HepG2 (cell line): ENCODE results near the gene MIDN. TPM values are rescaled to one million over a fixed set of nuclear protein-coding genes. Genes with fewer than 3 reads are reported as not detected.

Source experiments
- ATAC-seq: fragments of 200-7000 bp; cut with Tn5 transposase; 3 replicates; pipeline ENCODE4 v1.9.1; 2020; ENCODE audit warnings: mild to moderate bottlenecking, moderate library complexity
- BruUV-seq: library from RNA; stranded (reverse); fragments of 400-500 nt; replicated peaks from 2 replicates; lab custom pipeline; 2021; lab: Mats Ljungman, UMichigan
- CTCF ChIA-PET: fragments of 300-600 bp; formaldehyde crosslinking; extraction: SDS; loops from one replicate; lab custom pipeline; 2021; ENCODE audit warnings: low total read pairs, inconsistent platforms, low intra/inter-chr PET ratio; lab: Yijun Ruan, JAX
- POLR2A ChIA-PET: fragments of 350-600 bp; sonication (Branson Sonifier 250); formaldehyde crosslinking; loops from one replicate; lab custom pipeline; 2020; ENCODE audit warnings: antibody characterized with exemption, inconsistent platforms; lab: Yijun Ruan, JAX
- DNase-seq: peaks from one replicate; pipeline ENCODE4 v3.0.0-alpha.2; 2015; ENCODE audit warnings: low spot score
- FAIRE-seq: peaks from 3 replicates; lab custom pipeline; 2011; peaks lifted over from hg19 to GRCh38; lab: Jason Lieb, UNC
- H2AFZ ChIP-seq: one replicate; pipeline ENCODE4 v1.6.1; 2011; ENCODE audit warnings: low read length, inconsistent platforms
- H3K27ac ChIP-seq: fragments of 300-600 bp; 3 replicates; pipeline ENCODE4 v1.8.0; 2011; ENCODE audit warnings: mixed run types, mild to moderate bottlenecking, mixed read lengths, low read length, inconsistent platforms; ENCODE audit not compliant: insufficient read depth; ENCODE audit errors: extremely low read length
- H3K27me3 ChIP-seq, 2 experiments: fragments of 200-600 bp in 1 of 2; 2 replicates in 1 of 2; 3 replicates in 1 of 2; pipeline versions ENCODE4 v1.6.0 to v1.8.0; 2011; ENCODE audit warnings: low read length in 2 of 2, mild to moderate bottlenecking in 2 of 2, moderate library complexity in 2 of 2, inconsistent platforms in 1 of 2; ENCODE audit not compliant: insufficient read depth in 2 of 2, control insufficient read depth in 1 of 2
- H3K36me3 ChIP-seq, 2 experiments: fragments of 200-600 bp in 1 of 2; replicated peaks in 1 of 2; 2 replicates in 1 of 2; 3 replicates in 1 of 2; pipeline versions ENCODE4 v1.5.1 to v1.8.0; 2011; ENCODE audit warnings: low read length in 2 of 2, inconsistent platforms in 1 of 2; ENCODE audit not compliant: insufficient read depth in 2 of 2, control insufficient read depth in 1 of 2
- H3K4me1 ChIP-seq: 2 replicates; pipeline ENCODE4 v1.5.1; 2012; ENCODE audit warnings: low read length, inconsistent platforms; ENCODE audit not compliant: insufficient read depth
- H3K4me2 ChIP-seq: 2 replicates; pipeline ENCODE4 v1.6.0; 2011; ENCODE audit warnings: low read depth, low read length, inconsistent platforms
- H3K4me3 ChIP-seq, 3 experiments: fragments of 200-600 bp in 1 of 3; sonication (generic), shearing (Covaris generic) in 1 of 3; replicated peaks in 1 of 3; 2 replicates each; pipeline ENCODE4 v1.5.1; 2011 to 2016; ENCODE audit warnings: low read length in 3 of 3, inconsistent platforms in 2 of 3, low read depth in 2 of 3, mild to moderate bottlenecking in 2 of 3, control low read depth in 1 of 3, mixed read lengths in 1 of 3; ENCODE audit not compliant: insufficient read depth in 1 of 3
- H3K79me2 ChIP-seq: one replicate; pipeline ENCODE4 v1.6.1; 2011; ENCODE audit warnings: low read length, inconsistent platforms; ENCODE audit not compliant: insufficient read depth
- H3K9ac ChIP-seq: 2 replicates; pipeline ENCODE4 v1.6.0; 2011; ENCODE audit warnings: mild to moderate bottlenecking, low read depth, low read length, inconsistent platforms; ENCODE audit not compliant: insufficient read depth
- H3K9me3 ChIP-seq: 2 replicates; pipeline ENCODE4 v1.5.1; 2012; ENCODE audit warnings: mild to moderate bottlenecking, low read length
- H4K20me1 ChIP-seq: 2 replicates; pipeline ENCODE4 v1.6.0; 2011; ENCODE audit warnings: inconsistent platforms, mild to moderate bottlenecking, low read length, moderate library complexity; ENCODE audit not compliant: insufficient read depth
- BATF2 ChIP-seq: sonication (generic); formaldehyde crosslinking; IDR thresholded peaks from 2 replicates; pipeline ENCODE4 v1.8.0; 2022; ENCODE audit warnings: mild to moderate bottlenecking, missing genetic modification reagents, moderate library complexity
- HMG20A ChIP-seq: IDR thresholded peaks from 2 replicates; pipeline ENCODE4 v1.6.1; 2016; ENCODE audit warnings: borderline replicate concordance
- HNRNPK ChIP-seq: fragments of 200-400 bp; formaldehyde crosslinking; IDR thresholded peaks from 2 replicates; pipeline ENCODE4 v1.6.1; 2018; ENCODE audit warnings: low read length, low read depth, moderate library complexity, mild to moderate bottlenecking; ENCODE audit not compliant: poor library complexity, severe bottlenecking
- PCBP1 ChIP-seq: fragments of 200-400 bp; formaldehyde crosslinking; IDR thresholded peaks from 2 replicates; pipeline ENCODE4 v1.6.1; 2017; ENCODE audit warnings: mild to moderate bottlenecking, low read depth, low read length, borderline replicate concordance
- PCBP2 ChIP-seq: fragments of 200-400 bp; formaldehyde crosslinking; optimal IDR thresholded peaks from 2 replicates; pipeline ENCODE3; 2018; ENCODE audit warnings: low read length, low read depth; ENCODE audit not compliant: poor library complexity, severe bottlenecking
- RBM39 ChIP-seq: fragments of 200-400 bp; formaldehyde crosslinking; IDR thresholded peaks from one replicate; pipeline ENCODE4 v1.6.1; 2018; ENCODE audit warnings: antibody characterized with exemption, mild to moderate bottlenecking, low read depth, low read length; ENCODE audit not compliant: poor library complexity, severe bottlenecking
- SMARCE1 ChIP-seq: fragments of 450-650 bp; IDR thresholded peaks from 2 replicates; pipeline ENCODE4 v1.6.1; 2017; ENCODE audit warnings: borderline replicate concordance
- ZNF263 ChIP-seq: sonication (generic); formaldehyde crosslinking; IDR thresholded peaks from 2 replicates; pipeline ENCODE4 v1.4.0; 2020; ENCODE audit warnings: missing genetic modification reagents
- ZNF747 ChIP-seq: sonication (generic); formaldehyde crosslinking; IDR thresholded peaks from 2 replicates; pipeline ENCODE4 v1.8.1; 2023; ENCODE audit warnings: missing genetic modification reagents, mild to moderate bottlenecking, borderline replicate concordance
- WGBS: methylation state at CpG from one replicate; pipeline ENCODE4 v1.1.6; 2017; ENCODE audit warnings: low lambda C conversion rate; 5-methylcytosine and 5-hydroxymethylcytosine counted together
- in situ Hi-C: cut with HindIII; loops from 2 replicates; pipeline ENCODE4 v1.10.0; 2017; ENCODE audit warnings: low pct_unique_long_range_greater_than_20kb; ENCODE audit not compliant: extremely low pct_ligation_motif_present
- intact Hi-C: fragments of 100-400 bp; cut with micrococcal nuclease; formaldehyde crosslinking; loops from one replicate; pipeline ENCODE4 v1.10.0; 2022; ENCODE audit not compliant: unreplicated experiment
- polyA plus RNA-seq, 8 experiments: library from polyadenylated mRNA; depleted of rRNA in 3 of 8; stranded (reverse) in 7 of 8; unstranded in 1 of 8; fragments of >200 nt; fragmentation: Illumina TruSeq in 4 of 8; extraction: Trizol in 4 of 8; gene quantifications; 2 replicates each; pipeline versions ENCODE4 v1.2.1 to v1.2.3, GENCODE V29; 2011 to 2016; ENCODE audit warnings: low read depth in 4 of 8, missing spikeins in 1 of 8, mixed read lengths in 1 of 8; ENCODE audit not compliant: insufficient read depth in 1 of 8
- total RNA-seq, 5 experiments: library from RNA; depleted of rRNA; stranded (reverse); fragments of >200 nt; fragmentation: Illumina TruSeq; extraction: Trizol; gene quantifications; 2 replicates each; pipeline ENCODE4 v1.2.3, GENCODE V29; 2016; ENCODE audit warnings: low read depth in 1 of 5

The MIDN gene
- total and polyA plus RNA-seq, 2 of the 13 experiments (the other 11 are each of a cell fraction or from before 2014, with no cell fraction given): 8.4 to 18.0 TPM

GRCh38 chr19:1282588-1283206 is 34.3 kb downstream of the MIDN start:
- intact Hi-C loops (no loop called here), in situ Hi-C loops (loop anchor here (5.0 kb wide), 2 partner anchors 35 to 90 kb away; no protein-coding TSS in a partner anchor)
- H3K4me2 ChIP-seq: no peak overlapping the region; the same call in 1 of the 2 replicates
- FAIRE-seq (no peak), DNase-seq (no peak), ATAC-seq (no peak)
- H3K4me3 ChIP-seq: peak overlapping the region in 1 of 3 experiments; percentile 70; a peak in 1 of 6 replicates
- no peaks in the 10 kb centered on the region for H3K9me3 ChIP-seq
- H4K20me1 ChIP-seq: no peaks in the 10 kb centered on the region
- no peak overlapping the region for H3K9ac ChIP-seq
- H3K4me1 ChIP-seq: peaks cover 35% of the 10 kb centered on the region
- no peak overlapping the region for H2AFZ ChIP-seq
- H3K79me2 ChIP-seq: peaks cover 14% of the 10 kb centered on the region
- WGBS: no CpG with 5 or more reads among the region's 18 CpGs
- POLR2A ChIA-PET: interaction anchor here (1.0 to 3.5 kb wide), 10 partner anchors 9 to 173 kb away, joined by 3 to 61 read pairs (median 8); partner anchors contain the start of gene CIRBP
- no TSS peak for BruUV-seq
- H3K36me3 ChIP-seq: peaks cover 2 to 9% of the 10 kb centered on the region in 2 experiments; a peak in 3 of 5 replicates
- H3K27ac ChIP-seq: peak overlapping the region; percentile 75
- H3K27me3 ChIP-seq: no peaks in the 10 kb centered on the region; a peak in 1 of 5 replicates
- TF ChIP-seq ZNF263 (peak; percentile 90), PCBP1 (peak; percentile 59; the same call in 1 of the 2 replicates), HNRNPK (peak; percentile 82), RBM39 (peak; percentile 50), PCBP2 (peak; percentile 96), SMARCE1 (no peak), BATF2 (CRISPR knock-in tag) (no peak), ZNF747 (peak; percentile 3; the same call in 1 of the 2 replicates), HMG20A (CRISPR knock-in tag) (no peak)
- TF ChIP-seq, all 625 proteins: peak for 6
- CTCF ChIA-PET: no interaction called here
